Keratinocyte (primary cell): ENCODE results near the gene SMG6. TPM values are rescaled to one million over a fixed set of nuclear protein-coding genes. Genes with fewer than 3 reads are reported as not detected.

Experiments used
- DNase-seq: peaks from one replicate; pipeline ENCODE4 v3.0.0-alpha.2; 2011; ENCODE audit warnings: low read depth, missing footprints, low spot score
- FAIRE-seq: peaks from 2 replicates; lab custom pipeline; 2011; peaks lifted over from hg19 to GRCh38; lab: Jason Lieb, UNC
- H2AFZ ChIP-seq: 2 replicates; pipeline ENCODE4 v1.6.0; 2012; ENCODE audit warnings: low read length, control low read depth, inconsistent platforms; ENCODE audit not compliant: control insufficient read depth
- H3K27ac ChIP-seq: 2 replicates; pipeline ENCODE4 v1.5.1; 2011; ENCODE audit warnings: low read length; ENCODE audit not compliant: control insufficient read depth, insufficient read depth
- H3K27me3 ChIP-seq: 3 replicates; pipeline ENCODE4 v1.6.0; 2011; ENCODE audit warnings: low read length; ENCODE audit not compliant: control insufficient read depth, insufficient read depth; ENCODE audit errors: extremely low read depth
- H3K36me3 ChIP-seq, 2 experiments: 2 replicates in 1 of 2; 3 replicates in 1 of 2; pipeline ENCODE4 v1.5.1; 2011; ENCODE audit warnings: low read length in 2 of 2, mild to moderate bottlenecking in 1 of 2; ENCODE audit not compliant: control insufficient read depth in 2 of 2, insufficient read depth in 2 of 2; ENCODE audit errors: extremely low read depth in 1 of 2
- H3K4me1 ChIP-seq: 3 replicates; pipeline ENCODE4 v1.5.1; 2011; ENCODE audit warnings: low read length; ENCODE audit not compliant: control insufficient read depth, insufficient read depth; ENCODE audit errors: extremely low read depth
- H3K4me2 ChIP-seq: 3 replicates; pipeline ENCODE4 v1.6.0; 2011; ENCODE audit warnings: low read depth, low read length; ENCODE audit not compliant: control insufficient read depth, insufficient read depth; ENCODE audit errors: extremely low read depth
- H3K4me3 ChIP-seq, 3 experiments: fragments of 200-600 bp in 1 of 3; sonication (generic) in 1 of 3; 2 replicates in 2 of 3; 3 replicates in 1 of 3; pipeline ENCODE4 v1.5.1; 2011 to 2016; ENCODE audit warnings: low read length in 3 of 3, mild to moderate bottlenecking in 3 of 3, control low read depth in 2 of 3, inconsistent platforms in 1 of 3, low read depth in 1 of 3, mixed read lengths in 1 of 3, mixed run types in 1 of 3, moderate library complexity in 1 of 3; ENCODE audit not compliant: control insufficient read depth in 2 of 3, insufficient read depth in 2 of 3; ENCODE audit errors: extremely low read depth in 1 of 3
- H3K79me2 ChIP-seq: 2 replicates; pipeline ENCODE4 v1.6.0; 2012; ENCODE audit warnings: low read length; ENCODE audit not compliant: control insufficient read depth, insufficient read depth
- H3K9ac ChIP-seq: 3 replicates; pipeline ENCODE4 v1.6.0; 2011; ENCODE audit warnings: low read length; ENCODE audit not compliant: control insufficient read depth, insufficient read depth; ENCODE audit errors: extremely low read depth
- H3K9me1 ChIP-seq: 3 replicates; pipeline ENCODE4 v1.6.0; 2011; ENCODE audit warnings: low read length; ENCODE audit not compliant: control insufficient read depth, insufficient read depth; ENCODE audit errors: extremely low read depth
- H3K9me3 ChIP-seq: 2 replicates; pipeline ENCODE4 v1.5.1; 2012; ENCODE audit warnings: low read depth, low read length; ENCODE audit not compliant: control insufficient read depth
- H4K20me1 ChIP-seq: 3 replicates; pipeline ENCODE4 v1.6.0; 2011; ENCODE audit warnings: low read length; ENCODE audit not compliant: control insufficient read depth, insufficient read depth; ENCODE audit errors: extremely low read depth
- EZH2 ChIP-seq: IDR thresholded peaks from one replicate; pipeline ENCODE4 v1.6.1; 2012; ENCODE audit warnings: inconsistent platforms, mild to moderate bottlenecking, low read length, moderate library complexity
- dilution Hi-C: fragments of 300-500 bp; cut with MboI; formaldehyde crosslinking; loops from one replicate; pipeline ENCODE4 v1.7.0; 2020; ENCODE audit warnings: low sequenced_read_pairs; ENCODE audit not compliant: extremely low pct_ligation_motif_present
- polyA plus RNA-seq, 5 experiments: library from polyadenylated mRNA; depleted of rRNA in 3 of 5; stranded (reverse) in 3 of 5; stranded (forward) in 1 of 5; unstranded in 1 of 5; fragments of >200 nt; gene quantifications; 1 replicate in 1 of 5; 2 replicates in 3 of 5; 3 replicates in 1 of 5; pipeline versions ENCODE4 v1.2.1 to v1.2.3, GENCODE V29; 2011 to 2012; ENCODE audit warnings: missing spikeins in 2 of 5, low read depth in 1 of 5, low replicate concordance in 1 of 5
- TF ChIP-seq, protein P1 (sequence below), 3 experiments: IDR thresholded peaks in 1 of 3; conservative IDR thresholded peaks in 1 of 3; optimal IDR thresholded peaks in 1 of 3; 2 replicates in 2 of 3; 3 replicates in 1 of 3; pipeline versions ENCODE3 to v1.5.1; 2011; ENCODE audit warnings: low read length in 3 of 3, mild to moderate bottlenecking in 3 of 3, moderate library complexity in 2 of 3, control low read depth in 1 of 3, inconsistent platforms in 1 of 3; ENCODE audit not compliant: insufficient read depth in 2 of 3; ENCODE audit errors: extremely low read depth in 1 of 3

Gene SMG6
- polyA plus RNA-seq, 1 donor (not counting 4 experiments of a cell fraction or from before 2014, with no cell fraction given): 3.6 TPM

DNA sequence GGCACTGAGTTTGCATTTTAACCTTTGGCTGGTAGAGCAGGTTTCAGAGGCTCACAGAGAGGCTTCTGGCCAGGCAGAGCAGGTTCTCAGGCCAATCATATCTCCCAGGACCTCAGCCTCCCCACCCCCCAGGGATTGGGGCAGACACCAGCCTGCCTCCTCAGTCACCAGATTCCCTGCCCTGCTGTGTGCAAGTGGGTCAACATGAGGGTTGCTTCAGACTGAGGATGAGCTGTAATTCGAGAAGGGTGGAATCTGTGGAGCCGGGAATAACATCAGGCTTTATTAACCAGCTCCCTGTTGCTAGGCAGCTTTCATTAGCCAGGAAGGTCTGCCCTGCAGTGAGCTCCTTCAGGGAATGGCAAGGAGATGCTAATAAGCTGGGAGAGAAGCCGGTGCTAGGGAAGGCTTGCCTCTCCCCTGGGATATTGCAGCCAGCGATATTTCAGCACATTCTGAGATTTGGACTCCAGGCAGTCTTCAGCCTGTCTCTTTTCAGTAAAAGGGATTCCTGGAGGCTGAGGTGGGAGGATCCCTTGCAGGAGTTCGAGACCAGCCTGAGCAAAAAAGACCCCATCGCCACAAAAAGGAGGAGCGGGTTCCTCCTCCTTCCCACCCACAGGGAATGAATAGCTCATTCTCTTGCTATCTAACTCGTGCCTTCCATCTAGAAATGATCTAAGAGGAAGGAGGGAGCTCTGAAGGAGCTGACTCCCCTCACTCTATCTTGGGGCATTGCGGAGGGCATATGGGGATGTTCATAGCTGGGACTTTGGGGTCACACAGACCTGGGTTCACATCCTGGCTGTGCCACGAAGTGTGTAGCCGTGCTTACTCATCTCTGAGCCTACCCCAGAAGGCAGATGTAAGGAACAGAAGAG, 44.5 kb upstream of the SMG6 start:
- H3K9me3 ChIP-seq: no peaks in the 10 kb centered on the region
- no peak overlapping the region for H3K4me2 ChIP-seq
- peaks cover 4% of the 10 kb centered on the region for H4K20me1 ChIP-seq
- H3K27ac ChIP-seq: no peak overlapping the region
- DNase-seq (no peak), FAIRE-seq (peak; percentile 62)
- no peak overlapping the region for H2AFZ ChIP-seq
- H3K27me3 ChIP-seq: no peaks in the 10 kb centered on the region
- dilution Hi-C loops: no loop called here
- H3K4me1 ChIP-seq: peaks cover 4% of the 10 kb centered on the region
- H3K36me3 ChIP-seq: peaks cover 2 to 7% of the 10 kb centered on the region in 2 experiments
- no peaks in the 10 kb centered on the region for H3K9me1 ChIP-seq
- TF ChIP-seq, protein P1, sequence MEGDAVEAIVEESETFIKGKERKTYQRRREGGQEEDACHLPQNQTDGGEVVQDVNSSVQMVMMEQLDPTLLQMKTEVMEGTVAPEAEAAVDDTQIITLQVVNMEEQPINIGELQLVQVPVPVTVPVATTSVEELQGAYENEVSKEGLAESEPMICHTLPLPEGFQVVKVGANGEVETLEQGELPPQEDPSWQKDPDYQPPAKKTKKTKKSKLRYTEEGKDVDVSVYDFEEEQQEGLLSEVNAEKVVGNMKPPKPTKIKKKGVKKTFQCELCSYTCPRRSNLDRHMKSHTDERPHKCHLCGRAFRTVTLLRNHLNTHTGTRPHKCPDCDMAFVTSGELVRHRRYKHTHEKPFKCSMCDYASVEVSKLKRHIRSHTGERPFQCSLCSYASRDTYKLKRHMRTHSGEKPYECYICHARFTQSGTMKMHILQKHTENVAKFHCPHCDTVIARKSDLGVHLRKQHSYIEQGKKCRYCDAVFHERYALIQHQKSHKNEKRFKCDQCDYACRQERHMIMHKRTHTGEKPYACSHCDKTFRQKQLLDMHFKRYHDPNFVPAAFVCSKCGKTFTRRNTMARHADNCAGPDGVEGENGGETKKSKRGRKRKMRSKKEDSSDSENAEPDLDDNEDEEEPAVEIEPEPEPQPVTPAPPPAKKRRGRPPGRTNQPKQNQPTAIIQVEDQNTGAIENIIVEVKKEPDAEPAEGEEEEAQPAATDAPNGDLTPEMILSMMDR (optimal IDR thresholded peaks at IDR 0.05 in 1 of 3, IDR thresholded peaks at IDR 0.05 in 1 of 3, conservative IDR thresholded peaks at IDR 0.05 in 1 of 3; ENCODE audit: extremely low read depth in 1 of 3, insufficient read depth in 2 of 3, low read length in 3 of 3): no peak
- TF ChIP-seq EZH2: no peak
- H3K4me3 ChIP-seq: no peak overlapping the region
- no peaks in the 10 kb centered on the region for H3K79me2 ChIP-seq
- H3K9ac ChIP-seq: no peak overlapping the region

DNA sequence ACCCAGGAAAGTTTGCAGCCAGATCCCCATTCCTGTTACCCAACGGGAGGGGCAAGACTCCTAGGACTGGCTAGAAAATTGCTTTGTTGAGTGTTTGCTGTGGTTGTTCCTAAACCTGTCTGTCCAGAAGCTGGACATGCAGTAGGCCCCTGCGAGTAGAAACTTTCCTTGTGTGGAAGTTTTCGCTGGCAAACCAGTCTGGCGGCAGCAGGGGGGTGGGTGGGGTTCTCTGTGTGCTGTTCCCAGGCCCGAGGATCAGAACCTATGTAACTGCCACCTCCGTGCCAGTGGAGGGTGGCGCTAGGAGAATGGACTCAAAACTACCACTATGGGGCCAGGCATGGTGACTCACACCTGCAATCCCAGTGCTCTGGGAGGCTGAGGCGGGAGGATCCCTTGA, 42.9 kb upstream of the SMG6 start:
- peaks cover 2 to 7% of the 10 kb centered on the region in 2 experiments for H3K36me3 ChIP-seq
- no peak overlapping the region for H3K4me3 ChIP-seq
- no peaks in the 10 kb centered on the region for H3K9me3 ChIP-seq
- H3K27me3 ChIP-seq: no peaks in the 10 kb centered on the region
- DNase-seq (no peak), FAIRE-seq (no peak)
- peaks cover 4% of the 10 kb centered on the region for H4K20me1 ChIP-seq
- no peak overlapping the region for H3K27ac ChIP-seq
- no peaks in the 10 kb centered on the region for H3K79me2 ChIP-seq
- H3K4me2 ChIP-seq: no peak overlapping the region
- H3K4me1 ChIP-seq: peaks cover 3% of the 10 kb centered on the region
- no peak overlapping the region for H3K9ac ChIP-seq
- TF ChIP-seq, protein P1 (optimal IDR thresholded peaks at IDR 0.05 in 1 of 3, IDR thresholded peaks at IDR 0.05 in 1 of 3, conservative IDR thresholded peaks at IDR 0.05 in 1 of 3; ENCODE audit: extremely low read depth in 1 of 3, insufficient read depth in 2 of 3, low read length in 3 of 3): no peak
- TF ChIP-seq EZH2: no peak
- H3K9me1 ChIP-seq: no peaks in the 10 kb centered on the region
- no peak overlapping the region for H2AFZ ChIP-seq
- dilution Hi-C loops: no loop called here
